GM12891 (cell line): ENCODE measurements around the gene HSBP1.

Experiments used
- POLR2A ChIP-seq: IDR thresholded peaks from 2 replicates; pipeline ENCODE4 v1.6.1; 2011; ENCODE audit warnings: low read depth, low read length, control low read depth
- POLR2AphosphoS5 ChIP-seq: IDR thresholded peaks from 2 replicates; pipeline ENCODE4 v1.6.1; 2011; ENCODE audit warnings: low read depth, low read length, control low read depth
- POU2F2 ChIP-seq: IDR thresholded peaks from 2 replicates; pipeline ENCODE4 v1.6.1; 2011; ENCODE audit warnings: low read depth, mild to moderate bottlenecking, control low read depth, low read length, moderate library complexity
- SPI1 ChIP-seq: IDR thresholded peaks from 2 replicates; pipeline ENCODE4 v1.6.1; 2011; ENCODE audit warnings: low read depth, low read length, control low read depth
- TAF1 ChIP-seq: IDR thresholded peaks from 2 replicates; pipeline ENCODE4 v1.6.1; 2011; ENCODE audit warnings: low read depth, low read length, control low read depth

DNA sequence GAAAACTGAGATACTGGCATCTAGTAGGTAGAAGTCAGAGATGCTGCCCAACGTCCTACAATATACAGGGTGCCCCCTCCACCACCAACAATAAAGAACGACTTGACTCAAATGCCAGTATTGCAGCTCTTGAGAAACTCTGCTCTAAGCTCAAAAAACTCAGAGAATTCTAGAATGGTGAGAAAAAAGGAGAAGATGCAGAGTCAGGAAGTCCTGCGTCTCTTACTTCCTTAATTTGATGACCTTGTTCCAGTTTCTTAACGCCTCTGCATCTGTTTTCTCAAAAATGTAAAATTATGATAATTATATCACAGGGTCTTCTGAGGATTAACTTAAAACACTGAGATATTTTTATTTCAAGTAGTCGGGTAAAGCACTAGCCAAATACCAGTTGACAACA, 1.7 kb upstream of the HSBP1 start:
- no peak for TF ChIP-seq TAF1
- TF ChIP-seq POLR2A, result no peak
- no peak for TF ChIP-seq POLR2AphosphoS5
- no peak for TF ChIP-seq POU2F2
- peak; percentile 33; the same call in 1 of the 2 replicates for TF ChIP-seq SPI1
